MM.1S (cell line): ENCODE results near the gene TMEM225B.

ENCODE experiments used
- DNase-seq: peaks from one replicate; pipeline ENCODE4 v3.0.0-alpha.2; 2015
- H2AFZ ChIP-seq: fragments of 300-600 bp; sonication (generic); 2 replicates; pipeline ENCODE4 v1.6.0; 2016; ENCODE audit warnings: antibody characterized with exemption, low read length
- H3F3A ChIP-seq: fragments of 300-600 bp; sonication (generic); 2 replicates; pipeline ENCODE4 v1.6.1; 2016; ENCODE audit warnings: mild to moderate bottlenecking, antibody characterized with exemption, low read length, moderate library complexity, mixed read lengths; ENCODE audit not compliant: insufficient read depth
- H3K27ac ChIP-seq: fragments of 300-600 bp; sonication (generic); 2 replicates; pipeline ENCODE4 v1.5.1; 2016; ENCODE audit warnings: mild to moderate bottlenecking, low read length
- H3K27me3 ChIP-seq: fragments of 300-600 bp; sonication (generic); replicated peaks from 2 replicates; pipeline ENCODE4 v1.6.0; 2016; ENCODE audit warnings: low read length; ENCODE audit not compliant: insufficient read depth
- H3K36me3 ChIP-seq: fragments of 300-600 bp; sonication (generic); replicated peaks from 2 replicates; pipeline ENCODE4 v1.6.1; 2016; ENCODE audit warnings: mild to moderate bottlenecking, low read length, mixed read lengths; ENCODE audit not compliant: insufficient read depth
- H3K4me1 ChIP-seq: fragments of 300-600 bp; sonication (generic); 2 replicates; pipeline ENCODE4 v1.6.1; 2016; ENCODE audit warnings: low read length, mixed read lengths
- H3K4me2 ChIP-seq: fragments of 300-600 bp; sonication (generic); 2 replicates; pipeline ENCODE4 v1.6.0; 2016; ENCODE audit warnings: low read depth, low read length
- H3K4me3 ChIP-seq: fragments of 300-600 bp; sonication (generic); 2 replicates; pipeline ENCODE4 v1.5.1; 2016; ENCODE audit warnings: low read length, mixed read lengths
- H3K79me2 ChIP-seq: fragments of 300-600 bp; sonication (generic); 2 replicates; pipeline ENCODE4 v1.6.1; 2016; ENCODE audit warnings: mixed run types, low read length, mixed read lengths
- H3K9ac ChIP-seq: fragments of 300-600 bp; sonication (generic); 2 replicates; pipeline ENCODE4 v1.6.1; 2016; ENCODE audit warnings: low read length, mixed read lengths
- H3K9me2 ChIP-seq: fragments of 300-600 bp; sonication (generic); replicated peaks from 2 replicates; pipeline ENCODE4 v1.6.1; 2016; ENCODE audit warnings: mild to moderate bottlenecking, low read length, mixed read lengths; ENCODE audit not compliant: insufficient read depth
- H3K9me3 ChIP-seq: fragments of 300-600 bp; sonication (generic); replicated peaks from 2 replicates; pipeline ENCODE4 v1.6.1; 2016; ENCODE audit warnings: mild to moderate bottlenecking, low read length, mixed read lengths; ENCODE audit not compliant: insufficient read depth
- H4K20me1 ChIP-seq: fragments of 300-600 bp; sonication (generic); 2 replicates; pipeline ENCODE4 v1.6.1; 2016; ENCODE audit warnings: mild to moderate bottlenecking, low read length, moderate library complexity, mixed read lengths; ENCODE audit not compliant: insufficient read depth
- CTCF ChIP-seq: fragments of 300-600 bp; sonication (generic); IDR thresholded peaks from 2 replicates; pipeline ENCODE4 v1.5.1; 2016; ENCODE audit warnings: antibody characterized with exemption, low read length, mixed read lengths
- EZH2 ChIP-seq: fragments of 300-600 bp; sonication (generic); optimal IDR thresholded peaks from 2 replicates; pipeline ENCODE3; 2017; ENCODE audit warnings: low read depth, mild to moderate bottlenecking, antibody characterized with exemption, low read length, mixed read lengths
- EZH2phosphoT487 ChIP-seq: fragments of 300-600 bp; sonication (generic); IDR thresholded peaks from 2 replicates; pipeline ENCODE4 v1.6.1; 2018; ENCODE audit warnings: antibody characterized with exemption, low read length

The TMEM225B gene

GRCh38 chr7:99625321-99625720 lies 27.3 kb downstream of the TMEM225B start:
- no peak overlapping the region for H3K4me2 ChIP-seq
- H4K20me1 ChIP-seq = no peaks in the 10 kb centered on the region
- H3F3A ChIP-seq = no peaks in the 10 kb centered on the region
- H3K9me2 ChIP-seq = no peaks in the 10 kb centered on the region
- H3K9me3 ChIP-seq = no peaks in the 10 kb centered on the region
- no peak overlapping the region for H3K27ac ChIP-seq
- H3K4me3 ChIP-seq = no peak overlapping the region
- H2AFZ ChIP-seq = no peak overlapping the region
- H3K4me1 ChIP-seq = no peaks in the 10 kb centered on the region
- TF ChIP-seq EZH2 (no peak), CTCF (no peak), EZH2phosphoT487 (no peak)
- H3K9ac ChIP-seq = no peak overlapping the region
- no peak for DNase-seq
- peaks cover 7% of the 10 kb centered on the region; the same call in 1 of the 2 replicates for H3K79me2 ChIP-seq
- H3K36me3 ChIP-seq = peaks cover 9% of the 10 kb centered on the region
- H3K27me3 ChIP-seq = no peaks in the 10 kb centered on the region

GRCh38 chr7:99625961-99626360 lies 27.9 kb downstream of the TMEM225B start:
- Histone ChIP-seq H3K36me3 (peaks cover 9% of the 10 kb centered on the region), H3K27me3 (no peaks in the 10 kb centered on the region), H3K79me2 (peaks cover 5% of the 10 kb centered on the region; the same call in 1 of the 2 replicates), H4K20me1 (no peaks in the 10 kb centered on the region), H3K9me3 (no peaks in the 10 kb centered on the region), H3K27ac (no peak overlapping the region), H3K4me3 (no peak overlapping the region), H3K9ac (no peak overlapping the region), H3K4me1 (no peaks in the 10 kb centered on the region), H3K4me2 (no peak overlapping the region), H3K9me2 (no peaks in the 10 kb centered on the region), H3F3A (no peaks in the 10 kb centered on the region), H2AFZ (no peak overlapping the region)
- no peak for DNase-seq
- no peak for TF ChIP-seq CTCF
- TF ChIP-seq EZH2phosphoT487 = no peak
- TF ChIP-seq EZH2 = no peak

- H3K27ac ChIP-seq = no peak overlapping the region
- no peaks in the 10 kb centered on the region for H3K4me1 ChIP-seq
- H3K9me3 ChIP-seq = no peaks in the 10 kb centered on the region
- H3K9me2 ChIP-seq = no peaks in the 10 kb centered on the region
- peaks cover 9% of the 10 kb centered on the region for H3K36me3 ChIP-seq
- no peaks in the 10 kb centered on the region for H3K27me3 ChIP-seq
- H3K4me3 ChIP-seq = no peak overlapping the region
- peaks cover 5% of the 10 kb centered on the region; the same call in 1 of the 2 replicates for H3K79me2 ChIP-seq
- no peak for DNase-seq
- H3K4me2 ChIP-seq = no peak overlapping the region
- H3K9ac ChIP-seq = no peak overlapping the region
- no peak overlapping the region for H2AFZ ChIP-seq
- TF ChIP-seq EZH2 (no peak), CTCF (no peak), EZH2phosphoT487 (no peak)
- no peaks in the 10 kb centered on the region for H4K20me1 ChIP-seq
- H3F3A ChIP-seq = no peaks in the 10 kb centered on the region
Observed at GRCh38 chr7:99626661-99627060, 28.6 kb downstream of the TMEM225B start.
